Measurements from ENCODE around the gene FOXL2NB. TPM values are rescaled to one million over a fixed set of nuclear protein-coding genes. Genes with fewer than 3 reads are reported as not detected.

FOXL2NB gene
- total RNA-seq, 1 experiment from 2014 or later = not detected

GRCh38 chr3:138936741-138937689, 10.0 kb upstream of the FOXL2NB start:
- Histone ChIP-seq H3K4me1 (ENCODE audit: insufficient read depth, low read length, poor library complexity, severe bottlenecking) (peaks cover 5% of the 10 kb centered on the region), H3K9me3 (ENCODE audit: low read depth, low read length, poor library complexity, severe bottlenecking) (no peaks in the 10 kb centered on the region), H3K27ac (ENCODE audit: low read depth, low read length, poor library complexity, severe bottlenecking) (no peak overlapping the region), H3K27me3 (replicated peaks; ENCODE audit: insufficient read depth, low read depth, low read length, poor library complexity) (peaks cover 68% of the 10 kb centered on the region), H3K36me3 (ENCODE audit: insufficient read depth, low read length, poor library complexity, severe bottlenecking) (no peaks in the 10 kb centered on the region), H3K4me3 (ENCODE audit: low read depth, low read length, poor library complexity, severe bottlenecking) (peak overlapping the region; percentile 45)
- no peak for DNase-seq (ENCODE audit: low spot score)
- intact Hi-C loops (cut with micrococcal nuclease; ENCODE audit: unreplicated experiment) = loop anchor here (1.0 kb wide), 1 partner anchor 392 kb away; no protein-coding TSS in a partner anchor
- BruUV-seq (replicated peaks) = no TSS peak
- CTCF ChIA-PET = interaction anchor here (0.5 to 1.2 kb wide), 5 partner anchors 13 to 913 kb away, joined by 3 to 13 read pairs (median 7); no protein-coding TSS in a partner anchor
- POLR2A ChIA-PET (ENCODE audit: low non-redundant PET) = no interaction called here
- TF ChIP-seq EZH2 (IDR thresholded peaks at IDR 0.05; ENCODE audit: borderline replicate concordance, low read depth, low read length, poor library complexity, severe bottlenecking) = peak; percentile 41
- TF ChIP-seq CTCF (conservative IDR thresholded peaks at IDR 0.05; ENCODE audit: low read depth, low read length) = no peak

- TF ChIP-seq CTCF (conservative IDR thresholded peaks at IDR 0.05; ENCODE audit: low read depth, low read length) (no peak), EZH2 (IDR thresholded peaks at IDR 0.05; ENCODE audit: borderline replicate concordance, low read depth, low read length, poor library complexity, severe bottlenecking) (no peak)
- ChIA-PET CTCF (no interaction called here), POLR2A (ENCODE audit: low non-redundant PET) (no interaction called here)
- Histone ChIP-seq H3K27me3 (replicated peaks; ENCODE audit: insufficient read depth, low read depth, low read length, poor library complexity) (peaks cover 74% of the 10 kb centered on the region), H3K9me3 (ENCODE audit: low read depth, low read length, poor library complexity, severe bottlenecking) (no peaks in the 10 kb centered on the region), H3K36me3 (ENCODE audit: insufficient read depth, low read length, poor library complexity, severe bottlenecking) (no peaks in the 10 kb centered on the region), H3K4me3 (ENCODE audit: low read depth, low read length, poor library complexity, severe bottlenecking) (no peak overlapping the region), H3K27ac (ENCODE audit: low read depth, low read length, poor library complexity, severe bottlenecking) (no peak overlapping the region), H3K4me1 (ENCODE audit: insufficient read depth, low read length, poor library complexity, severe bottlenecking) (peaks cover 5% of the 10 kb centered on the region)
- no peak for DNase-seq (ENCODE audit: low spot score)
- no TSS peak for BruUV-seq (replicated peaks)
- intact Hi-C loops (cut with micrococcal nuclease; ENCODE audit: unreplicated experiment) = no loop called here
These were observed 9.3 kb upstream of the FOXL2NB start for GRCh38 chr3:138937690-138938055.

- ChIA-PET CTCF (no interaction called here), POLR2A (ENCODE audit: low non-redundant PET) (no interaction called here)
- H3K36me3 ChIP-seq (ENCODE audit: insufficient read depth, low read length, poor library complexity, severe bottlenecking) = no peaks in the 10 kb centered on the region
- peaks cover 5% of the 10 kb centered on the region for H3K4me1 ChIP-seq (ENCODE audit: insufficient read depth, low read length, poor library complexity, severe bottlenecking)
- peaks cover 80% of the 10 kb centered on the region for H3K27me3 ChIP-seq (replicated peaks; ENCODE audit: insufficient read depth, low read depth, low read length, poor library complexity)
- peak; percentile 86 for TF ChIP-seq EZH2 (IDR thresholded peaks at IDR 0.05; ENCODE audit: borderline replicate concordance, low read depth, low read length, poor library complexity, severe bottlenecking)
- TF ChIP-seq CTCF (conservative IDR thresholded peaks at IDR 0.05; ENCODE audit: low read depth, low read length) = no peak
- no peak overlapping the region for H3K4me3 ChIP-seq (ENCODE audit: low read depth, low read length, poor library complexity, severe bottlenecking)
- no peak for DNase-seq (ENCODE audit: low spot score)
- no peak overlapping the region for H3K27ac ChIP-seq (ENCODE audit: low read depth, low read length, poor library complexity, severe bottlenecking)
- intact Hi-C loops (cut with micrococcal nuclease; ENCODE audit: unreplicated experiment) = no loop called here
- BruUV-seq (replicated peaks) = no TSS peak
- H3K9me3 ChIP-seq (ENCODE audit: low read depth, low read length, poor library complexity, severe bottlenecking) = no peaks in the 10 kb centered on the region
These were observed 8.8 kb upstream of the FOXL2NB start for GRCh38 chr3:138938056-138938876.

Measured in A673 (cell line).